HFF-Myc (cell line): ENCODE data around the gene VENTX.
A peak's percentile ranks its signal among the peaks of the same experiment; 100 is the strongest.

ENCODE experiments used
- DNase-seq: peaks from one replicate; pipeline ENCODE4 v3.0.0-alpha.2; 2011; ENCODE audit warnings: low read depth; ENCODE audit errors: extremely low read depth
- H3K4me3 ChIP-seq: replicated peaks from 2 replicates; pipeline ENCODE4 v1.5.1; 2011; ENCODE audit warnings: low read depth, mild to moderate bottlenecking, control low read depth, low read length
- TF ChIP-seq, protein P1 (sequence below): IDR thresholded peaks from 2 replicates; pipeline ENCODE4 v1.5.1; 2012; ENCODE audit warnings: mild to moderate bottlenecking, low read depth, low read length, control low read depth; ENCODE audit errors: missing control alignments

The VENTX gene

DNA sequence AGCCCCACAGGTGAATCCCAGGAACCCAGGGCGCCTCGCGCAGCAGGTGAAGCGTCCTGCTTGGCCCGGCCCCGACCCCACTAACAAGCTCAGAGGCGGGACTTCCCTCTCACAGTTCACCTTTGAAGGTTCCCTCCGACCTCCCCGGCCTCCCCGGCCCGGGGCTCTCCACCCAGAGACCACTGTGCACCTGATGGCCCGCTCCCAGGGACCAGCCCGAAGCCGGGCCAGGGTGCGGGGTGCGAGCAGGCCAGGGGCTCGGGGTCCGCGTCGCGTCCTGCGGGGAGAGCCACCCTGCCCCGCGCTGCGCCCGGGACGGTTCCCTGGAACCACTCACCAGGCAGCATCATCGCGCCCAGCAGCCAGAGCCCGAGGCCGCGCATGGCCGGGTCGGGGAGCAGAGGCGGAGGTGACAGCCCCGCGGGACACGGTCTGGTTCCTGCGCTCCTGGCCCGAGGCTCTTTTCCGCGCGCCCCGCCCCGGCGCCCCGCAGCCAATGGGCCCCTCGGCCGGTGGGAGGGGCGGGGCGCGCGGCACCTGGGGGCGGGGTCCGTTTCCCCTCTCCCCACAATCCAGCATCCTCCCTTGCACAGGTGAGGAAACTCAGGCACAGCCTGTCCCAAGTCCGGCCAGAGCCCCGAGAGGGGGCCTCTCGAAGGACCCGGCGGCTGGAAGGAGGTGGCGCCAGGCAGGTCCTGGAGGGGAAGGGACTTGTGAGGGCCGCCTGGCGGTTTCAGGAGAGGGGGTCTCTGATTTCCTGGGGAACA is 39.0 kb downstream of the VENTX start, which contains the start of gene ADAM8:
Gene ADAM8, minus strand, starts transcription at position 434 of the 767 bp plus-strand sequence. Its CDS starts 51 bp downstream, at position 383.
- TF ChIP-seq, protein P1, sequence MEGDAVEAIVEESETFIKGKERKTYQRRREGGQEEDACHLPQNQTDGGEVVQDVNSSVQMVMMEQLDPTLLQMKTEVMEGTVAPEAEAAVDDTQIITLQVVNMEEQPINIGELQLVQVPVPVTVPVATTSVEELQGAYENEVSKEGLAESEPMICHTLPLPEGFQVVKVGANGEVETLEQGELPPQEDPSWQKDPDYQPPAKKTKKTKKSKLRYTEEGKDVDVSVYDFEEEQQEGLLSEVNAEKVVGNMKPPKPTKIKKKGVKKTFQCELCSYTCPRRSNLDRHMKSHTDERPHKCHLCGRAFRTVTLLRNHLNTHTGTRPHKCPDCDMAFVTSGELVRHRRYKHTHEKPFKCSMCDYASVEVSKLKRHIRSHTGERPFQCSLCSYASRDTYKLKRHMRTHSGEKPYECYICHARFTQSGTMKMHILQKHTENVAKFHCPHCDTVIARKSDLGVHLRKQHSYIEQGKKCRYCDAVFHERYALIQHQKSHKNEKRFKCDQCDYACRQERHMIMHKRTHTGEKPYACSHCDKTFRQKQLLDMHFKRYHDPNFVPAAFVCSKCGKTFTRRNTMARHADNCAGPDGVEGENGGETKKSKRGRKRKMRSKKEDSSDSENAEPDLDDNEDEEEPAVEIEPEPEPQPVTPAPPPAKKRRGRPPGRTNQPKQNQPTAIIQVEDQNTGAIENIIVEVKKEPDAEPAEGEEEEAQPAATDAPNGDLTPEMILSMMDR = no peak
- peak within 1 kb of the TSS; percentile 23; the same call in 1 of the 2 replicates for H3K4me3 ChIP-seq
- DNase-seq = no peak

DNA sequence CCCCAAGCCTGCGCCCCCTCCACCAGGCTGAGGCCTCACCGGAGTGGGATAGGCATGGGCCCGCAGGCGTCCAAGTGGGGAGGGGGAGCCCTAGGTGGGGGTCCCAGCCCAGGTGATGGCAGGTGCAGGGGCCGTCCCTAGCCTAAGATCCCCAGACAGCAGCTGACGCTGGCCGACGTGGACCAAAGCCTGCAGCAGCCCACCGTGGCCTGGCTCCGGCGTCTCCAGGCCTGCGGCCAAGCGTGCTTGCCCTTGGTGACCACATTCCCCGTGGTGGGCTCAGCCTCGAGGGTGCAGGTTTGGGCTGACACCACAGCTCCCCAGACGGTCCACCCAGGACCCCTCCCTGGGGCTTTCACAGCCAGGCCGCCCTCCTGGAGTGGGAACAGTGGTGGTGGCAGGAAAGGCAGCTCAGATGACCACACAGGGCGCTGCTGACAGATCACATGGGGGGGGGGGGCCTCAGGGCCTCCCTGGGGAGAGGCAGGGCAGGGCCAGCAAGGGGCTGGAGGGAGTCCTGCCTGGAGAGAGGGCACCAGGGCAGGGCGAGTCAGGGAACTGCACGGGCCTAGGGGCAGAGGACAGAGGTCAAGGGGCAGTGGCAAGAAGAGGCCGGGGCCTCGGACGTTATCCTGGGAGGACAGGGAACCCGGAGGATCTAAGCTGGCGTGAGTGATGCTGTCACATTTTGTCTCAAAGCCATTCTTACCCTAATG is 39.8 kb downstream of the VENTX start:
- no peak for DNase-seq
- H3K4me3 ChIP-seq = no peak overlapping the region
- TF ChIP-seq, protein P1 = no peak

DNA sequence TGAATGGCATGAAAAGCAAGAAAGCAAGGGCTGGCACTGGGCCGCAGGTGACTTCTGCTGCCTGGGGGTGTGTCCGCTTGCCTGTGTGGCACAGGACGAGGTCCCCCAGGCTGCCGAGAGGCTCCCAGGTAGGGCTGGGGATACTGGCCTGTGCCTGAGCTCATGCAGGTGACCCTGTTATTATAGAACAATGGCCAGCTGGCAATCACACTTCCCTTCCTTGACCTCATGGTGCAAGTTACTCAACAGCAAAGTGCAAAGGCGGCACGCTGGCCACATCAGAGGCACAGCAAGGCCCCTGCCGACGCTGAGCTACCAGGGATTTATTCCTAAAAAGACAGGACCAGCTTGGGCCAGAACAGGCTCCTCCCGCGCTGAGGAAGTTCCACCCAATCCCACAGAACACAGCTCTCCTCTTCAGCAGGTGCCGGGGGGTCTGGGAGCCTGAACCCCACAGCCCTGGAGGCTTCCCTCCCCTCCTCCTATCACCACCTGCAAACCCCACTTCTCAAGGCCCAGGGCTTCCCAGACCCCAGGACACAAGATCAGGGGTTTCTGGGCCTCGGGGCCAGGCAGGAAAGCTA is 40.4 kb downstream of the VENTX start:
- no peak for DNase-seq
- TF ChIP-seq, protein P1 = no peak
- H3K4me3 ChIP-seq = no peak overlapping the region

GRCh38 chr10:133278577-133279265 is 41.1 kb downstream of the VENTX start:
- no peak overlapping the region for H3K4me3 ChIP-seq
- DNase-seq = no peak
- TF ChIP-seq, protein P1 = no peak

DNA sequence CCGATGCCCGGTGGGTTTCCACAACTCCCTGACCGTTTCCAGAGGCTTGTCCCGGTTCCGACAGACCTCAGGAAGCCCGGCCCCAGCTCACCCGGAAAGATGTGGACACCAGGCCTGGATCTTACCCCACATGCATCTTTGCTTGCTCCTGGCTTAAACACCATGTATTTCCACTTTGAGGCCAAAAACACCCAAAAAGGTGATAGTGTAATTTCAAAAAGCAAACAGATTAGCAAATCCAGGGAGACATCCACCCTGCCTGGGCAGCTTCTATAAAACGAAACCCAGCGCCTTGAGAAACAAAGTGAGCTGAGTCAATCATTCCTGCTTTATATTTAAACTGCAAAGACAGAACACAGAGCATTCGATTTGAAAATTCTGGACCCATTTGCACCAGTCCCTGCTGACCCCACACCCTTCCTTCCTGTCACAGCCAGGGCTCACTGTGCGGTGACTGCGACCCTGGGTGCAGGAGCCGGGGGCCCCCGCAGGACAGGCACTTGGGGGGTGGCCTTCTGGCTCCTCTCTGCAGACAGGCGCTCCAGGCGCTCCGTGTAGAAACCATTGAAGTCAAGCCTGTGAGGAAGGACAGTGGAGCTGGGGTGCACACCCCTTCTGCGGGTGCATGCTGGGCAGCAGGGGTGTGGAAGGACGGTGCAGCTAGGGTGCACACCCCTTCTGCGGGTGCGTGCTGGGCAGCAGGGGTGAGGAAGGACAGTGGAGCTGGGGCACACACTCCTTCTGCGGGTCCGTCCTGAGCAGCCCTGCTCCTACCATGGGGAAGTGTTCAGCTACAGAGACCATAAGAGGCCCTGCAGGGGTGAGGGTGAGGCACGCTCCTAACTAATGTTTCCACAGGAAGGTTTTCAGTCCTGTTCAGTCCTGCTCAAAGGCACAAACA is 41.9 kb downstream of the VENTX start:
- DNase-seq = no peak
- TF ChIP-seq, protein P1 = no peak
- H3K4me3 ChIP-seq = no peak overlapping the region
